Body of pancreas (tissue), 4 donors: ENCODE data around the gene SMPD3.

Experiments
- POLR2A ChIP-seq, 3 donors: fragments of 450-650 bp; IDR thresholded peaks; one replicate each; pipeline ENCODE4 v1.6.1; 2016; ENCODE audit warnings: antibody characterized with exemption in 3 of 3, mild to moderate bottlenecking in 2 of 3
- TF ChIP-seq, protein P1 (sequence below), 7 experiments: fragments of 450-650 bp in 4 of 7; fragments of 200-600 bp in 3 of 7; sonication (generic) in 3 of 7; IDR thresholded peaks; one replicate each; pipeline ENCODE4 v1.5.1; 2016 to 2019; ENCODE audit warnings: antibody characterized with exemption in 7 of 7

DNA sequence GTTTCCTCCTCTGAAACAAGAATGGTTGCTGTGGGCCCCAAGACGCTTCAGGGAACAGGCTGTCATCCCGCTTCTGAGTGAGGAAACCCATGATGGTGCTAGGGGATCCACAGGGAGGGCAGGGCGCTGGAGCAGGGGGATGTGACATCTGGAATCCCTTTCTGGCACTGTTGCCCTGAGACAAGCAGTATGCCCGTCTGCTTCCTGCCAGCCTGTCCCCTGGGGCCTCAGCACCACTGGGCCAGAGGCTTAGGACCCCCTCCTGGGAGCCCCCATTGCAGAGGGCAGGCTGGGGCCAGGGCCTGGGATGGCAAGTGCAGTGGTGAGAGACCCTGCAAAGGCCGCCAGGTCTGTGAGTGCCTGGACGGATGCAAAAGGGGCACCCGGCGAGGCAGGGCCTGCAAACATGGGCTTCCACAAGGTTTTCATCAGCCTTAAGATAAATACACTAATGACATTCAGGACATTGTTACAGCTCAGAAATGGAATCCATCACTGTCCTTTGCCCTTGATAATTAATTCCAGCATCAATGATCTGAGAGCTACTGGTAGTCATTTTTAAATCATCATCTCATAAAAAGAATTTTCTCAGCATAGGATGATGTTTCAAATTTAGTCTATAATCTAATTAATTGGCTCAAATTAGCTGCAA, 85.9 kb downstream of the SMPD3 start:
- TF ChIP-seq, protein P1, sequence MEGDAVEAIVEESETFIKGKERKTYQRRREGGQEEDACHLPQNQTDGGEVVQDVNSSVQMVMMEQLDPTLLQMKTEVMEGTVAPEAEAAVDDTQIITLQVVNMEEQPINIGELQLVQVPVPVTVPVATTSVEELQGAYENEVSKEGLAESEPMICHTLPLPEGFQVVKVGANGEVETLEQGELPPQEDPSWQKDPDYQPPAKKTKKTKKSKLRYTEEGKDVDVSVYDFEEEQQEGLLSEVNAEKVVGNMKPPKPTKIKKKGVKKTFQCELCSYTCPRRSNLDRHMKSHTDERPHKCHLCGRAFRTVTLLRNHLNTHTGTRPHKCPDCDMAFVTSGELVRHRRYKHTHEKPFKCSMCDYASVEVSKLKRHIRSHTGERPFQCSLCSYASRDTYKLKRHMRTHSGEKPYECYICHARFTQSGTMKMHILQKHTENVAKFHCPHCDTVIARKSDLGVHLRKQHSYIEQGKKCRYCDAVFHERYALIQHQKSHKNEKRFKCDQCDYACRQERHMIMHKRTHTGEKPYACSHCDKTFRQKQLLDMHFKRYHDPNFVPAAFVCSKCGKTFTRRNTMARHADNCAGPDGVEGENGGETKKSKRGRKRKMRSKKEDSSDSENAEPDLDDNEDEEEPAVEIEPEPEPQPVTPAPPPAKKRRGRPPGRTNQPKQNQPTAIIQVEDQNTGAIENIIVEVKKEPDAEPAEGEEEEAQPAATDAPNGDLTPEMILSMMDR (IDR thresholded peaks at IDR 0.05) = no peak
- TF ChIP-seq POLR2A (IDR thresholded peaks at IDR 0.05) = no peak
